Measurements from ENCODE around the gene NME8. TPM values are rescaled to one million over a fixed set of nuclear protein-coding genes. Genes with fewer than 3 reads are reported as not detected.

NME8 gene
- total RNA-seq, 2 experiments from 2014 or later, result not detected

DNA sequence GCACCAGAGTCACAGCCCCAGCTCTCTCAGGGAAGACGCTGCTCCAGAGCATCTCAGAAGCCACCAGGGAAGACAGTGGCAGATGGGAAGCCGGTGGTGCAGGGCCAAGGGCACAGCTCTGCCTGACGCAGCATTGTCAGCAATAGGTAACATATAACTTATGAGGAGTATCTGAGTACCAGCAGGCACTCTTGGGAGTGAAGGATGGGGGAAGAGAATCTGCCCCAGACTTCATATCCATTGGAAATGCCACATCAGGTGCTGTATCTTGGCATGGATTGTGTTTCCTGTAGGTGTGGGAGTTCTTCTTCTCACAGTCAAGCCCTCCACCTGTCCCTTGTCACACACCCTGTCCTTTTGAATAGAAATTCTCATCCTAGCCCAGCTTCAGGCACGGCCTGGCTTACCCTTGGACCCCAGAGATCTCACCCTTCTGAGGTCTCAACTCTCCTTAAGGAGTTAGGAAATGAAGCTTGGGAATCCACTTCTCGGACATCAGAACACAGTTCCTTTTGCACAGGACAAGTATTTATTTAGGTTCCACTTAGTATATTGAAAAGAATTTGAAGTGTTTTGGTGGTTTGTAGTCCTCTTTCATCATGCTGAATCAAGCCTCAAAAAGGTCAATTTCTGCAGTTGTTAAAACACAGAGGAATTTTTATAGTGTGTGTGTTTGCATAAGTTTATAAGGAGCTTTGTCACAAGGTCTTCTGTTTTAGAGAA, 82.0 kb downstream of the NME8 start:
- H3K27ac Mint-ChIP-seq, result no peak overlapping the region
- ATAC-seq, result no peak
- DNase-seq, result no peak
- peaks cover 3% of the 10 kb centered on the region for H3K27me3 Mint-ChIP-seq
- CTCF ChIA-PET, result interaction anchor here (0.7 kb wide), 1 partner anchor 160 kb away, joined by 3 read pairs; no protein-coding TSS in a partner anchor
- H3K36me3 Mint-ChIP-seq, result no peaks in the 10 kb centered on the region
- no peaks in the 10 kb centered on the region for H3K9me3 Mint-ChIP-seq (ENCODE audit: low read depth)
- H3K4me1 Mint-ChIP-seq, result no peaks in the 10 kb centered on the region
- no peak overlapping the region for H3K4me3 Mint-ChIP-seq

DNA sequence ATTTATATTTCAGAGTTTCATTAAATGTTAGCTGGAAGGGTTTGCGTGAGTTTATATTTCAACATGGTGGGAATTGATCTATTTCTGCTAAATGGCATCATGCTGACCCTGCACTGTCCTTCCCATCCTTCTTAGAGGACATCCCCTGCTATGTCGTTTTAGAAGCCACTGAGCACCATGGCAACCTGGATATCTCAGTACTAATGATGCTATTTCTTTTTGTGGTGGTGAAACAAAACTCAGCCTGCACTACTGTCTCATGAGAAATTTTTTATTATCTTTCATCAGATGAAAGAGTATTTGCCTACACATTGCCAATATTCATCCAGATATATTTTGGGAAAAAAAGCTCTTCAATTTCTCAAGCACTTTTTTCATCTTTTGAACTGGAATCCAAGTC, 84.1 kb downstream of the NME8 start:
- no peak for DNase-seq
- Mint-ChIP-seq H3K27me3 (peaks cover 5% of the 10 kb centered on the region), H3K4me3 (no peak overlapping the region), H3K36me3 (no peaks in the 10 kb centered on the region), H3K27ac (no peak overlapping the region), H3K9me3 (ENCODE audit: low read depth) (peaks cover 3% of the 10 kb centered on the region), H3K4me1 (no peaks in the 10 kb centered on the region)
- ATAC-seq, result no peak
- CTCF ChIA-PET, result no interaction called here

DNA sequence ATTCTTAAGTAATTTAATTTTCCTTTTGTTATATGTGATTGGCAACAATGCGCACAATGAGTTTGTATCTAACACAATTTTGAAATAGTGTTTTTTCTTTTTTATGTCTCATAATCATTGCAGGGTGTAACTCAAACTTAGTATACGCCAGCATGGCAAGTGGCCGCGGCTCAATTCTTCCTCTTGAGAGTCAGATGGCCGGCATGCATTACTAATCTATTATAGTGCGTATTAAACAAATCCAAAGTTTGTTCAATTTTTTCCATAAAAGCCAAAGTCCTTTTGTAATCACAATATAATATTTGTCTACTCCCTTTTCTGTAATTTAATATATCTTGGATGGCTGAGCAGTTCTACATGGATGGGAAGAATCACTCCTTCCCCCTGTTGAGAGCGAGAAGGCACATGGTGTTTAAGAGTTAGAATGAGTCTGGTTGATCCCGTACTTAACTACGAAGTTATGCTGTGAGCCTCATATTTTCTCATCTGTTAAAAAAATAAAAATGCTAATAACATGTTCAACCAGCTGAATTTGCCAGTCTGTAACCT, 84.7 kb downstream of the NME8 start:
- ATAC-seq, result no peak
- no peak overlapping the region for H3K27ac Mint-ChIP-seq
- no peak overlapping the region for H3K4me3 Mint-ChIP-seq
- H3K4me1 Mint-ChIP-seq, result no peaks in the 10 kb centered on the region
- peaks cover 5% of the 10 kb centered on the region for H3K27me3 Mint-ChIP-seq
- no peak for DNase-seq
- CTCF ChIA-PET, result no interaction called here
- no peaks in the 10 kb centered on the region for H3K36me3 Mint-ChIP-seq
- H3K9me3 Mint-ChIP-seq (ENCODE audit: low read depth), result peaks cover 3% of the 10 kb centered on the region

DNA sequence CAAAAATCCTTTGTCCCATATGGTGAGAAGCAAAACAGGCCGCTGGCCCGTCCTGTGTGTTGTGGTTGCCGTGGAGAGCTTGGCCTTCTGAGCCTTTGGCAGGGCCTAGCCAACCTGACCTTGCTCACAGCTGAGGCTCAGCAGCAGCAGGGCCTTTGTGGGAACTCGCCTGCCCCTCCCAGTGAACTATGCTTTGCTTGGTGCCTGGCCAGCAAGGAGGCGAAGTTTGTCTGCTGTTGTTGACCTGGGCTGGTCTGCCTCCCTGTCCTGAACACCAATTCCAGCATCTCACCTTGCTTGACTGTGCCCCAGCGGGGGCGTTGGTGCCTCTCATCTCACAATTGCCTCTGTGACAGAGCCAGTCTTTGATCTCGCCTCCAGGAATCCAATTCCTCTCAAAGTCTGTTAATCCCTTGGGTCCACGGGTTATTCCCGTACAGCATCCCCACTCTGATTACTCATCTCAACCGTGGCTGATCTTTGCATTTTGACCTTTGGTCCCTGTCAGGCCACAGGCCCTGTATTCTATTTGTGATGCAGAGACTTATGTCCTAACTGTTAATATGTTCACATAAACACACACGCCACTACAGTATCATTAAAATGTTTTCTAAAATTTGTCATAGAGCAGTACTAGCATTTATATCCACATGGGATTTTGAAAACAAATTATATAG, 94.7 kb downstream of the NME8 start:
- Mint-ChIP-seq H3K9me3 (ENCODE audit: low read depth) (no peaks in the 10 kb centered on the region), H3K27ac (no peak overlapping the region), H3K4me3 (no peak overlapping the region), H3K36me3 (no peaks in the 10 kb centered on the region), H3K4me1 (no peaks in the 10 kb centered on the region), H3K27me3 (peaks cover 2% of the 10 kb centered on the region)
- DNase-seq (no peak), ATAC-seq (no peak)
- CTCF ChIA-PET, result no interaction called here

DNA sequence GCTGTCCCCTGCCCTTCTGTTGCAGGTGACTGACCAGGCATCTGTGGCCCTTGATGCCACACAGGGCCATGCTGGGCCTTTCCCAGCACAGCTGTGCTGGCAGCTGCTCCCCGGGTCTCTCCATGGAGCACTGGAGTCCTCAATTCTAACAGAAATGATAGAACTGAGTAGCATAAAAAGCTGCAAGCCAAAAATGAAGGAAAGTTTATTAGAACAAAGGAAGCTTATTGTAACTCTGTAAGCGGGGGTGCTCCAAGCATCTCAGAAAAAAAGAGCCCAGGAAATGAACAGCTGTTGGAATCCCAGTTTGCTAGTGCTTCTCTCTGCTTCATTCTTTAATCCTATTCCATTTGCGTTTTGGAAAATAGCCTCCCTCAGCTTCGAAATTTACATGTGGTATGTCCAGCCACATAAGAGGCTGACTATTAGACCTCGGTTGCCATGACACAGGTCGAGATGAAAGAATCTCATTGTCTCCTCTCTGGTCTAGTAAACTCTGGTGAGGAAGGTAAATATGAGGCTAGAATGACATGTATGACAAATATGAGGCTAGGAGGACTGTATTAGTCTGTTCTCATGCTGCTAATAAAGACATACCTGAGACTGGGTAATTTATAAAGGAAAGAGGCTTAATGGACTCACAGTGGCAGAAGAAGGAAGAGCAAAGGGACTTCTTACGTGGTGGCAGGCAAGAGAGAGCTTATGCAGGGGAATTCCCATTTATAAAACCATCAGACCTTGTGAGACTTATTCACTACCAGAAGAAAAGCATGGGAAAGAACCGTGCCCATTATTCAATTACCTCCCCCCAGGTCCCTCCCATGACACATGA, 95.7 kb downstream of the NME8 start:
- H3K27me3 Mint-ChIP-seq, result peaks cover 2% of the 10 kb centered on the region
- H3K4me3 Mint-ChIP-seq, result no peak overlapping the region
- H3K27ac Mint-ChIP-seq, result no peak overlapping the region
- no peaks in the 10 kb centered on the region for H3K4me1 Mint-ChIP-seq
- DNase-seq (no peak), ATAC-seq (no peak)
- CTCF ChIA-PET, result no interaction called here
- no peaks in the 10 kb centered on the region for H3K36me3 Mint-ChIP-seq
- H3K9me3 Mint-ChIP-seq (ENCODE audit: low read depth), result no peaks in the 10 kb centered on the region

DNA sequence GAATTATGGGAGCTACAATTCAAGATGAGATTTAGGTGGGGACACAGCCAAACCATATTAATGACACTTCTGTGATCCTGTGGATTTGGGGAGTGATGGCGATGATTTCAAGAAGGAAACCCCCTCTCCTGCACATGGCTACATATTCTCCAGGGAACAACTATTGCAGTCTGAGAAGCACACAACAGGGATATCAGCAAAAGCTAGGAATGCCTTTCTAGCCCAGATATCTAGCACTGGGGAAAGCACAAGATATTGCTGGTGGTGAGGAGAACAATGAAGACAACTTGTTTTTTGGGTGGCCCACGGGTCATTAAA, 96.3 kb downstream of the NME8 start:
- Mint-ChIP-seq H3K27me3 (peaks cover 2% of the 10 kb centered on the region), H3K36me3 (no peaks in the 10 kb centered on the region), H3K4me1 (no peaks in the 10 kb centered on the region), H3K9me3 (ENCODE audit: low read depth) (no peaks in the 10 kb centered on the region), H3K4me3 (no peak overlapping the region), H3K27ac (no peak overlapping the region)
- CTCF ChIA-PET, result no interaction called here
- ATAC-seq, result no peak
- no peak for DNase-seq

DNA sequence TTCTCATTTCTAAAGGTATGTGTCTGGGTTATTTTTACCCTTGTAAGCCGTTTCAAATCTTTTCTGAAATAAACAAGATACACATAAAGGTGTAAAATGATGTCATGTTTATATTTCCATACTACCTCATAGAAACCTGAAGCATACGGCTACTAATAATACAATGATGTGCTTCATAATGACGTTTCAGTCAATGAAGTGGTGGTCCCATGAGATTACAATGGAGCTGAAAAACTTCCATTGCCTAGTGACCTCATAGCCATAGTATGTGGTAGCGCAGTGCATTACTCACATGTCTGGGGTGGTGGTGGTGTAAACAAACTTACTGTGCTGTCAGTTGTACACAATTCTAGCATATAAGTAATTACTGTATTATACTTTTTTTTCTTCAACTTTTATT, 96.9 kb downstream of the NME8 start:
- CTCF ChIA-PET, result no interaction called here
- Mint-ChIP-seq H3K36me3 (no peaks in the 10 kb centered on the region), H3K4me1 (no peaks in the 10 kb centered on the region), H3K4me3 (no peak overlapping the region), H3K27me3 (peaks cover 2% of the 10 kb centered on the region), H3K9me3 (ENCODE audit: low read depth) (no peaks in the 10 kb centered on the region), H3K27ac (no peak overlapping the region)
- DNase-seq (no peak), ATAC-seq (no peak)

DNA sequence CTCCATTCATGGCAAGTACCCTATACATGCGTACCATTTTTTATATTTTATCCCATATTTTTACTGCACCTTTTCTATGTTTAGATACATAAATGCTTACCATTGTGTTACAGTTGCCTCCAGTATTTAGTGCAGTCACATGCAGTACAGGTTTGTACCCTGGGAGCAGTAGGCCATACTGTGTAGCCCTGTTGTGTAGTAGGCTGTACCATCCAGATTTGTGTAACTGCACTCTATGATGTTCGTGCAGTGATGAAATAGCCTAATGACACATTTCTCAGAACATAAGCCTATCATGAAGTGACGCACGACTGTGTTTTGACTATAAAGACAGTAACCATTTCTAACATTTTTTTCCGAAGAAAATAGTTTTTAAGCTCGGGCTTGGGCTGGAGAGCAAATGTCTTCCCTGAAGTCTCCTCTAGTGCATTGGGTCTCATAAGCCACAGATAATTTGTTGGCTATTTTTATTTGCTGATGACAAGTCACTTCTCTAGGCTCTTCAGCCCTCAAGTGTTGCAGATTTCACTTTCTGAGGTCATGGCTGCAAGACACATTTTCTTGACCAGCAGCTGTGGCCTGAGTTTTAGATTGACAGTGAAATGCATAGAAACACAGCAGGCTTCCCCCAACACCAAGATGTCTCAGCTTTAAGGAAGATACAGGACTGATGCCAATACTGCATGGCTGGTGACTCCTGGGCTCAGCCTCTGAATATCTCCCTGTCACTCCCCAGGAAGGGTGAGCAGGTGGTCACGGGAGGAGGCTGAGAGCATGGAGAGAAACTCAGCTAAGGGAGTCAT, 98.9 kb downstream of the NME8 start:
- no peaks in the 10 kb centered on the region for H3K4me1 Mint-ChIP-seq
- H3K4me3 Mint-ChIP-seq, result no peak overlapping the region
- CTCF ChIA-PET, result no interaction called here
- no peaks in the 10 kb centered on the region for H3K27me3 Mint-ChIP-seq
- no peaks in the 10 kb centered on the region for H3K9me3 Mint-ChIP-seq (ENCODE audit: low read depth)
- H3K36me3 Mint-ChIP-seq, result no peaks in the 10 kb centered on the region
- no peak overlapping the region for H3K27ac Mint-ChIP-seq
- ATAC-seq, result no peak
- no peak for DNase-seq

DNA sequence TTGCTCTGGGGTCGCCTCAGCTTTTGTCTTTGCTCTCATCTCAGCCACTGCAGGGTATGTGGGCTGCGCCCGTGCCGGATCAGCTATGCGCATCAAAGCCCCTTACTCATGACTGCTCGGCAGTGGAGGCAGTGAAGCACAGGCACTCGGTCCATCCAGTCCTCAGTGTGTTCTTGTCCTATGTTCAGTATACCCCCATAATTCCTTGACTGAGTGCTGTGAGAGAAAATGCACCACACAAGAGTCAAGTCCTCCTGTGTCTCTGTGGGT, 99.5 kb downstream of the NME8 start:
- no peak overlapping the region for H3K4me3 Mint-ChIP-seq
- CTCF ChIA-PET, result no interaction called here
- no peaks in the 10 kb centered on the region for H3K27me3 Mint-ChIP-seq
- DNase-seq, result no peak
- no peak for ATAC-seq
- no peaks in the 10 kb centered on the region for H3K36me3 Mint-ChIP-seq
- H3K27ac Mint-ChIP-seq, result no peak overlapping the region
- H3K9me3 Mint-ChIP-seq (ENCODE audit: low read depth), result no peaks in the 10 kb centered on the region
- no peaks in the 10 kb centered on the region for H3K4me1 Mint-ChIP-seq

Other genes starting within 250 kb of the NME8 start
- gene GPR141, start 164.8 kb upstream of the NME8 start, total RNA-seq, result under 1 TPM in 1 of 2 experiments, not detected in 1; 0.30 TPM
- gene SFRP4, start 68.2 kb downstream of the NME8 start, total RNA-seq, result not detected
- gene EPDR1, start 72.0 kb downstream of the NME8 start, total RNA-seq, result 1 to 10 TPM in 1 of 2 experiments, under 1 TPM in 1; 0.93 to 1.1 TPM

Measured in activated CD8-positive, alpha-beta memory T cell treated with anti-CD3 and anti-CD28 coated beads, Interleukin-2, amount 10 ng/mL, durations not matched to agents 7 days and 5 days (primary cell).